Activated CD4-positive, alpha-beta T cell treated with anti-CD3 and anti-CD28 coated beads, Interleukin-2, Interleukin-4, amounts not matched to agents 100 ng/mL and 50 ng/mL, durations not matched to agents 16 hours and 8 hours (primary cell): Measurements from ENCODE around the gene PLCH2.
A peak's percentile ranks its signal among the peaks of the same experiment; 100 is the strongest.

Source experiments
- DNase-seq: peaks from one replicate; pipeline ENCODE4 v3.0.0-alpha.2; 2020; ENCODE audit warnings: low spot score

The PLCH2 gene

DNA sequence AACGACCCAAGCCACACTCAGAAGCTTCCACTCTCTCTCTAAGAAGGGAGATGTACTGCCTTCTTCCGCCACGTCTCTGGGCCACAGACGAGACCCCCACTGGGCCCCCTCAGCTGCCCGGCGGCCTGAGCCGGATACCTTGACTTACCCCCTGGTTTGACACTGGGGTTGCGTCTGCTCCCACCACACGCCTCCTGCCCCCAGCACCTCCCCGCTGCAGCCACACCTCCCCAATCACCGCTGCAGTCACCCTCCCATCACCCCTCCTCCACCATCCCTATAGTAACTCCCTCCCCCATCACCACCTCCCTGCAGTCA is 39.6 kb downstream of the PLCH2 start:
- no peak for DNase-seq

GRCh38 chr1:2516124-2516523 is 40.0 kb downstream of the PLCH2 start:
- no peak for DNase-seq

DNA sequence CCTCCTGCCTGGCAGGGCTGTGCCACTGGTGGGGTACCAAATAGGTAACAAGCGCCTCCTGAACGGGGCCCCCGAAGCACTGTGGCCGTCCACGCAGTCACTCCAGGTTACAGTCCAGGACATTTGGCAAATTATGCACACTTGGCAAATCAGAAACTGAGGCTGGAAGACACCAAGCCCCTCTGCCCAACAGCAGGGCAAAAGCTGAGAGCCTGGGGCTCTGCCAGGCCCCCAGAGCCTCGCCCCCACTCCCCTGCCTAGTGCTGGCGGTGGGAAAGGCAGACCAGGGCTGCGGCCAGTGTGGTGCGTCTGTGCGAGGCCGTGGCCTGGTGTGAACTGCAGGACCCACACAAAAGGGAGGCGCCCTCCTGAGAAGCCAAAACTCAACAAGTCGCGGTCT is 40.9 kb downstream of the PLCH2 start:
- no peak for DNase-seq

DNA sequence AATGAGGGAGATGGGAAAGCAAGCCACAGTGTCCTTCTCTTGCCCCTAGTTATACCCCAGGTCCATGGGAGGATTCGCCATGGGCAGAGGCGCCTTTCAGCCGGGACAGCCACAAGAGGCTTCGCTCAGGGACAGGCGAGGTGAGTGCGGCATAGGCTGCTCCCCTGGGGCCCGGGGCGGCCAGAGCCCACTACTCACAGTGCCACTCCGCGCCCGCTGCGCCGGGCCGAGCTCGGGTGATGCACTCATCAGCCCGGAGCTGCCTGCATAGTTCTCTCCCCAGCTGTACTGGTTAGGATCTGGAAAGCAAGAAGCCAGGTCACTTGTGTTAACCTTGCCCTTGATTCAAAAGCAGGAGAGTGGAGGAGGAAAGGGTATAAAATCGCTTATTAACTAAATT is 41.9 kb downstream of the PLCH2 start:
- DNase-seq = no peak

- no peak for DNase-seq
Observed at GRCh38 chr1:2518528-2518927, 42.4 kb downstream of the PLCH2 start.

DNA sequence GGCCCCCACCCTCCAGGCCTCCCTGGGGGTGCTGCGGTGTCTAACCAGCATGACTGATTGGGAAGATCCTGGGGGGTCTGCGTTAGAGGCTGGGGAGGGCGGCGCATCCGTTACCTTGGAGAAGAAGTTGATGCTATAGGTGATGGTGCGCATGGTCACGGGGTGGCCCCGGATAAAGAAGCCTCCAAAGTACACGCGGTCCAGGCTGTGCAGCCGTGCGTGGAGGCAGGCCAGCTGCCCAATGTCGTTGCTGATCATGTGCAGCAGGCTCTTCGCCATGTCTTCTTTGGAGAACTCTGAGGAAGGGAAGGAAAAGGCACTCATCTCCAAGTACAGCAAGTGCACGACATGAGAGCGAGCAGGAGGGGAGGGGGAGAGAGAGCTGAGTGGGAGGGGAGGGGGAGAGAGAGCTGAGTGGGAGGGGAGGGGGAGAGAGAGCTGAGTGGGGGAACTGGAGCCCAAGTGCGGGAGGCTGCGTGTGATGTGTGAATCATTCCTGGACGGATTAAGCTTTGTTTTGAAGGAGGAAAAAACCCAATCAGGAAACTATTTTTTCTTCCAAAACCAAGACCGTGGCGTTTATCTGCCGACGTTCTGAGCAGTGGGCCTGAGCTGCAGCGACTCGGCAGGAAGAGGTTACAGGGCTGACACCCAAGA is 43.1 kb downstream of the PLCH2 start:
- DNase-seq = no peak

DNA sequence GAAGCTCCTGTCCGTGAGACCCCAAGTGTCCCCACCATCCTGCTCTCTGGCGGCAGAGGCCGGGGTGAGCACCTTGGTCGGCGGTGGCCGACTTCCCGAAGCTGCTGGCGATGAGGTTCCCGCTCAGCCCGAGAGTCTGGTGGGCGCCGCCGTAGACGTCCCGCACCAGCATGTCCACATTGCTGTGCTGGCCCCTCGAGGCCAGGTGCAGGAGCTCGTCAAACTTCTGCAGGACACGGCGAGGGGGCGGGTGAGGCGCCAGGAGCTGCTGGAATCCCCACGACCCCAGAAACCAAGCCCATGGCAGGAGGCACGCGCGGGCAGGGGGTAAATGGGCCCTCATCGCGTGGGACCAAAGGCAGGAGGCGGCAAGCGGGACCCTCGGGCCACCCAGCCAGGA is 43.6 kb downstream of the PLCH2 start:
- no peak for DNase-seq

- no peak for DNase-seq
Observed at GRCh38 chr1:2520206-2520605, 44.1 kb downstream of the PLCH2 start.

DNA sequence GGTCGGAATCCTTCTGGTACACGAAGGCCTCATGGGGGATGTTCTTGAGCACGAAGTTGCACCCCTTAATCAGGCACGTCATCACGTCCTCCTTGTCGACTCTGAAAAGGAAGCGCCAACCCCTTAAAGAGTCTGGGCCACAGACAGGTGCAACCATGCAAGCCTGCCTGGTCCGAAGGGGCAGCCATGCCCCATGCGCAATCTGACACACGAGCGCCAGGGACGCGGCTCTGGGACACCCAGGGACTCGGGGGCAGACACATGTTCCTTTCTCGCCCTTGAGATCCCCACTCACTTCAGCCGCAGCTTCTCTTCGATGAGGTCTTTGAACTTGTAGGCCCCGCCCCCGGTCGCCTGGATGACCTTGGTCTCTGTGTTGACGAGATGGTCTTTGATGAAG is 44.7 kb downstream of the PLCH2 start:
- DNase-seq = no peak

- no peak for DNase-seq
Observed at GRCh38 chr1:2522230-2522629, 46.1 kb downstream of the PLCH2 start.

GRCh38 chr1:2523191-2523890 is 47.3 kb downstream of the PLCH2 start:
- DNase-seq = peak; percentile 36

GRCh38 chr1:2523891-2524609 is 48.0 kb downstream of the PLCH2 start:
- DNase-seq = peak; percentile 51

DNA sequence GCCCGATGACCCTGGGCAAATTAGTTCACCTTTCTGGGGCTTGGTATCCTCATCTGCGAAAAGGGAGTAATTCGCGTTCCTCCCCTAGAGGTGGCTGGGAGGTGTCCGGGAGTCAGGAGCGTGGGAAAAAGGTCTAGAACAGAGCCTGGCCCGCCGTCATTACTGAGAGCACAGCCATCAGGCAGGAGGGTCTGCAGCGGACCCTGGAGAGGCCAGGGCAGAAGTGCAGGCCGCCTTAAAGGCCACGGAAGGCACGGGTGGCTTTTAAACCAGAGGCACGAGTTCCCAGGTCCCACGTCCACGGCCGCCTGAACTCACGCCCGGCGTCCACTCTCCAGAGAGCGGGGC is 49.5 kb downstream of the PLCH2 start:
- DNase-seq = no peak

- peak; percentile 93 for DNase-seq
Observed at GRCh38 chr1:2525920-2526823, 50.1 kb downstream of the PLCH2 start, which contains the start of gene PANK4. TSS of gene PANK4 (minus strand) at chr1:2526596. CDS start at chr1:2526587, 9 bp downstream.

- peak; percentile 74 for DNase-seq
Observed at GRCh38 chr1:2526824-2527555, 50.9 kb downstream of the PLCH2 start.

- no peak for DNase-seq
Observed at GRCh38 chr1:2527556-2527860, 51.4 kb downstream of the PLCH2 start.

- no peak for DNase-seq
Observed at GRCh38 chr1:2528016-2528415, 51.9 kb downstream of the PLCH2 start.

- no peak for DNase-seq
Observed at GRCh38 chr1:2528611-2528965, 52.5 kb downstream of the PLCH2 start.

DNA sequence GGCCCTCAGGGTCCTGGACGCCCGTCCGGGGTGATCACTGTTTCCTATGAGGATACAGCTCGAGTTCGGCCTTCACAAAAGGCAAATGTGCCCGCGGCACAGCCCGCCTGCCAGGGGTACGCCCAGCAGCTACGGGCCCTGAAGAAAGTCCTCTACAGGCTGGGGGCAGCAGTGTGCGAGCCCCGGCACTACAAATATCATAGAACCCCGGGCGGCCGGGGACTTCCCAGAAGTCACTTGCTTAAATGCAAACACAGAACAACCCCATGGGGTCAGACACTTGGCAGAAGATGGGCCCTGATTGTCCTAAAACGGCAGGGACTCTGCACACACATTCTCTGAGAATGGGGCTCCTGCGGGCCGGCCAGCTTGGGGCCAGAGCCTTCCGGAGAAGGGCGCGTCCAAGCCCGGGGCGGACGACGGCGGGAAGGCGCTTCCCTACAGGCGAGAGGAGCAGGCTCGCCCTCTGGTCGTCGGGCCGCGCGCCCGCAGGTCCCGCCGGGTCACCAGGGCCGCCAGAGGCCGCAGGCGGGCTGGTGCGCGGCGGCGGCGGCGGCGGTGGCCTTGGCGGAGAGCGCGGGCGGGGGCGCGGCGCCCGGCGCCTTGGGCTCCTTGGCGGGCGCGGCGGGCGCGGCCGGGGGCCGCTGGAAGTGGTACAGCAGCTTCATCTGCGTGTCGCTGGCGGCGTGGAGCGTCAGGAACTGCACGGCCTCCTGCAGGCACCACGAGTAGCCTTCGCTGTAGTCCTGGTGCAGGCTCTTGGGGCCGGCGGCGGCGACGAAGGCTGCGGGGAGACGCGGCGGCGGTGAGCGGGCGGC is 53.1 kb downstream of the PLCH2 start:
- DNase-seq = peak; percentile 35

DNA sequence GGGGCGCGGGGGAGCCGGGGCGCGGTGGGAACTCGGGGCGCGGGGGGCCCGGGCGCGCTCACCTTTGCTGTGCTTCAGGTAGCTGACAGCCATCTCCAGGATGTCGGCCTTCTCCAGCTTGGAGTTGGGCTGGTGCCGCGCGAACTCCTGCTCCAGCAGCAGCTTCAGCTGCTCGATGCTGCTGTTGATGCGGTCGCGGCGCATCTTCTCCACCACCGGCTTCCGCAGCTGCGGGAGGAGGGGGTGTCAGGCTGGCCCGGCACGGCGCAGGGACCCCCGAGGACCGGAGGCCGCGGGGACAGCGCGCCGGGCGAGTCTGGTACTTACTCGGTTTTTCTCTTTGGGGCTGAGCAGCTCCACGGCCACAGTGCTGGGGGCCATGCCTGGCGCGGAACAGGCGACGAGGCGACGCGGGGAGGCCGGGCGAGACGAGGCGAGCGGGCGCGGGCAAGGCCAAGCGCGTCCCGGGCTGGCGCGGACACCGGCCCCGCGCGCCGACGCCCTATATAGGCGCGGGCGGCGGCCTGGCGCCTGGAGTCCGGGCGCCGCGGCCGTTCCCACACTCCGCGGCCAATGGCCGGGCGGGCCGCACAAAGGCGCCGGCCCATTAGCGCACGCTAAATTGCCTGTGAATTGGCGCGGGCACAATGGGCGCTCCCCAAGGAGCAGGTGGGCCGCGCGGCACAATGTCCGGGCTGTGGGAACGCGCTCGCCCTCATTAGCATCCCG is 53.9 kb downstream of the PLCH2 start, which contains the start of gene HES5:
TSS of gene HES5 (minus strand) at position 480 of the 729 bp plus-strand sequence. CDS start at position 381, 99 bp downstream.
- DNase-seq = no peak
